Prostate gland (tissue), 2 donors: ENCODE measurements around the gene AIFM2.

ENCODE experiments used
- POLR2A ChIP-seq: fragments of 450-650 bp; IDR thresholded peaks from one replicate; pipeline ENCODE4 v1.6.1; 2016; ENCODE audit warnings: antibody characterized with exemption, mild to moderate bottlenecking
- POLR2AphosphoS5 ChIP-seq: sonication (generic); formaldehyde crosslinking; IDR thresholded peaks from one replicate; pipeline ENCODE4 v1.6.1; 2017; ENCODE audit warnings: antibody characterized with exemption
- TF ChIP-seq, protein P1 (sequence below), 4 experiments: fragments of 200-600 bp in 2 of 4; fragments of 450-650 bp in 2 of 4; sonication (generic) in 2 of 4; IDR thresholded peaks; 1 replicate in 3 of 4; 2 replicates in 1 of 4; pipeline ENCODE4 v1.5.1; 2016 to 2019; ENCODE audit warnings: antibody characterized with exemption in 4 of 4, mild to moderate bottlenecking in 2 of 4, moderate library complexity in 2 of 4

DNA sequence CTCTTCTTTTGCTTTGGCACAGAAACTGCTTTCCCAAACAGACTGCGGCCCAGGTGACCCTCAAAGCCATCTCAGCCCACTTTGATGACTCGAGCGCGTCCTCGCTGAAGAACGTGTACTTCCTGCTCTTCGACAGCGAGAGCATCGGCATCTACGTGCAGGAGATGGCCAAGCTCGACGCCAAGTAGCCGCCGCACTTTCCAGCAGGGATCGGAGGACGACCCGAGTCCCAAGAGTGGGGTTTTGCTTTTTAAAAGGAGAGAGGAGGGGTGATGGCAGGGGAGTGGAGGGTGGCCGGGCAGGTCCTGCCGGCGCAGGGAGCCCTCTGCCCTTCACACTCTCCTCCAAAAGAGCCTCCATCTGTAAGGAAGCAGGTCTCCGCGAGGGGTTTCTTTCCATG is 21.1 kb downstream of the AIFM2 start:
- no peak for TF ChIP-seq POLR2A
- TF ChIP-seq, protein P1, sequence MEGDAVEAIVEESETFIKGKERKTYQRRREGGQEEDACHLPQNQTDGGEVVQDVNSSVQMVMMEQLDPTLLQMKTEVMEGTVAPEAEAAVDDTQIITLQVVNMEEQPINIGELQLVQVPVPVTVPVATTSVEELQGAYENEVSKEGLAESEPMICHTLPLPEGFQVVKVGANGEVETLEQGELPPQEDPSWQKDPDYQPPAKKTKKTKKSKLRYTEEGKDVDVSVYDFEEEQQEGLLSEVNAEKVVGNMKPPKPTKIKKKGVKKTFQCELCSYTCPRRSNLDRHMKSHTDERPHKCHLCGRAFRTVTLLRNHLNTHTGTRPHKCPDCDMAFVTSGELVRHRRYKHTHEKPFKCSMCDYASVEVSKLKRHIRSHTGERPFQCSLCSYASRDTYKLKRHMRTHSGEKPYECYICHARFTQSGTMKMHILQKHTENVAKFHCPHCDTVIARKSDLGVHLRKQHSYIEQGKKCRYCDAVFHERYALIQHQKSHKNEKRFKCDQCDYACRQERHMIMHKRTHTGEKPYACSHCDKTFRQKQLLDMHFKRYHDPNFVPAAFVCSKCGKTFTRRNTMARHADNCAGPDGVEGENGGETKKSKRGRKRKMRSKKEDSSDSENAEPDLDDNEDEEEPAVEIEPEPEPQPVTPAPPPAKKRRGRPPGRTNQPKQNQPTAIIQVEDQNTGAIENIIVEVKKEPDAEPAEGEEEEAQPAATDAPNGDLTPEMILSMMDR (IDR thresholded peaks at IDR 0.05) = no peak
- TF ChIP-seq POLR2AphosphoS5 = no peak
